ENCODE measurements around the gene SASH3.

GRCh38 chrX:129741880-129742758 lies 37.6 kb upstream of the SASH3 start:
- TF ChIP-seq CTCF (IDR thresholded peaks at IDR 0.05) (no peak), POLR2AphosphoS5 (IDR thresholded peaks at IDR 0.05) (no peak), POLR2A (IDR thresholded peaks at IDR 0.05) (no peak)
